GM19468 (cell line): Measurements from ENCODE around the gene PEAK1.
"Not testable (repeated sequence)": the region's sequence is repeated elsewhere in the genome, so short reads cannot be mapped to it uniquely, and the experiment has no call there.

Experiments used
- ATAC-seq: cut with Tn5 transposase; IDR thresholded peaks from one replicate; pipeline ENCODE4 v1.9.1; 2021; ENCODE audit warnings: mild to moderate bottlenecking, moderate library complexity, moderate number of reproducible peaks; ENCODE audit not compliant: unreplicated experiment; ENCODE audit errors: extremely low read depth

Gene PEAK1

DNA sequence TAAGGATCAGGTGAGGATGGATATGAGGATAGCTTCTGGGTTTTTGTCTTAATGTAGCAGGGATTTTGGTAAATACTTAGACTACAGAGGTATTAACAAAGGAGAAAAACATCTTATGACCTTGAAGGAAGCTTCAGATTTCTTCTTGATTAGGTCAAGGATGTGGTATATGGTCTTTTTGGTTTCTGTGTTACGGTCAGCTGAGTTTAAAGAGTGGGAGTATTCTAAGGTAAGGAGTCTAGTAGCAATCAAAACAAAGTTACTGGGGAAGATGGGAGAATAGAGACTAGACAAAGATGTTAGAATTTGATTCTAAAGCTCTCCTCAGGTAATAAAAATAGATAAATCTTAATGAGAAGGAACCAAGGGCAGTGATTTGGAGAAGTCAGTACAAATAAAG is 7.0 kb upstream of the PEAK1 start:
- no peak for ATAC-seq

DNA sequence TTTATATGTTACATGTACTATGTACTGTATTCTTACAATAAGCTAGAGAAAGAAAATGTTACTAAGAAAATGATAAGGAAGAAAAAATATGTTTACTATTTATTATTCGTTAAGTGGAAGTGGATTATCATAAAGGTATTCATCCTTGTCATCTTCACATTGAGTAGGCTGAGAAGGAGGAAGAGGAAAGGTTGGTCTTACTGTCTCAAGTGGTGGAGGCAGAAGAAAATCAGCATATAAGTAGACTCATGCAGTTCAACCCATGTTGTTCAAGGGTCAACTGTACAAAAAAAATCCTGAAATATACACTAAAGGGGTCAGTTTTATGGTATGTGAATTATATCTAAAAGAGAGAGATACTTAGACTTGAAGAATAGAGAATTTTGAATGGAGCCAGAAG is 6.5 kb upstream of the PEAK1 start:
- ATAC-seq: no peak

DNA sequence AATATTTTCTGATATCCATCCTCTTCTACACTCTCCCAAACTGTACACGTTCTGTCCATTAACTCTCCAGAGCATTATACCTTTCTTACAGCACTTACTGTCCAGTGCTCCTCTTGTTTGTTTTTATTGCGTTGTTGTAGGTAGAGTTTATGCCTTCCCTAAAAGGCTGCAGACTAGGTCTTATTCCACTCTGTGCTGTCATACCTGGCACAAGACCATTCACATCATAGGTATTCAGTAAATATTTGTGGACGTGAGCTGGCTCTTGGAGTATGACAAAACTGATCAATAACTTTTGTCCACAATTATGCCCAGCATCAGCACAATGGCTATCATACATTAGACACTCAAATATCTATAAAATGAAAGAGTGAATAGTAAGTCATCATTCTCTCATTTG is 5.2 kb upstream of the PEAK1 start:
- ATAC-seq: no peak

DNA sequence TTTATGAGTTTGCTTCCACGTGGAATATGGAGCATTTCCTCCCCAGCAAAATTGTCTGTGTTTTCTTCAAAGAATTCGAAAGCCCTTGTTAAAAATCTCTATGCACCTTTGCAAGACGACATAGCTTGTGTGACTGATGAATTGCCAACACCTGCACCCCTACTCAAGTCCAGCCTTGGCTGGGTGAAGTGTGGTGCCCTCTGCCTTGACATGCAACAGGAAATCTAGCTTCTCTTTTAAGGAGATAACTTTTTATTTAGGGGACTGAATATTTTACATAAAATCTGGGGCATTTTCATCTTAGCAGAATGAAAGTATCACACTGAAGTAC is 1.4 kb upstream of the PEAK1 start:
- no peak for ATAC-seq

DNA sequence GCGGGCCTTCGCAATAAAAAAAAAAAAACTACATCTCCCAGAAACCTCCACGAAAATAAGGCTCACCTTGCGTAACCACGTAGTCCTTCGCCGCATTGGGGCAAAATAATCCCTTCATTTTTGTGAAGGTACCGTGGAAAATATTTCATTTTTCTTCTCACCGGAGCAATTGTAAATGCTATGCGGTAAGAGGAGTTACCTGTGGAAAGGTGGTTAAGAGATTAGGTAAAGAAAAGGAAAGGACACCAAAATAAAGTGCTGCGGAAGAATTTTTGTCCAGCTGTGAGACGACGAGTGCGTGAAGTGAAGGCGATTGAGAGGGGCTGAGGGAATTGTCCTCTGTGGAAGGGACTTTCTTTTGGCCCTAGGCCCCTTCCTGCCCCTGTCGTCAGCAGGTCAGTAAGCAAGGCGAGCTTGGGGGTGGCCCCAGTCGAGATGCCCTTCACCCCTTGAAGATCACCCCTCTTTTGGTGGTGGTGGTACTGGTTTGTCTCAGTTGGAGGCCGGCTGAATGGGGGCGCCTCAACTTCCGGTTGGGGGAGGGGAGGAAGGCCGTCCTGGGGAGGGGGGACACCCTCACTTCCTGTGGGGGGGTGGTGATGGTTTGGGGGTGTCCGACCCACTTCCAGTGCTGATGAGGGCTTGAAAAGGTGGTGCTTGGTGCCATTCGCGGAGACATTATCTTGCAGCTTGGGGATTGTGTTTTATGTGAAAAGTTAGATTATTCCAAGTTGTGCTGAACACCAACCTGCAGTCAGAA is 886 bp upstream of the PEAK1 start, which contains the start of gene HMG20A:
HMG20A (plus strand) TSS at position 279 of the 760 bp plus-strand sequence. CDS start 37,520 bp downstream, outside the sequence.
- ATAC-seq: peak; percentile 1

DNA sequence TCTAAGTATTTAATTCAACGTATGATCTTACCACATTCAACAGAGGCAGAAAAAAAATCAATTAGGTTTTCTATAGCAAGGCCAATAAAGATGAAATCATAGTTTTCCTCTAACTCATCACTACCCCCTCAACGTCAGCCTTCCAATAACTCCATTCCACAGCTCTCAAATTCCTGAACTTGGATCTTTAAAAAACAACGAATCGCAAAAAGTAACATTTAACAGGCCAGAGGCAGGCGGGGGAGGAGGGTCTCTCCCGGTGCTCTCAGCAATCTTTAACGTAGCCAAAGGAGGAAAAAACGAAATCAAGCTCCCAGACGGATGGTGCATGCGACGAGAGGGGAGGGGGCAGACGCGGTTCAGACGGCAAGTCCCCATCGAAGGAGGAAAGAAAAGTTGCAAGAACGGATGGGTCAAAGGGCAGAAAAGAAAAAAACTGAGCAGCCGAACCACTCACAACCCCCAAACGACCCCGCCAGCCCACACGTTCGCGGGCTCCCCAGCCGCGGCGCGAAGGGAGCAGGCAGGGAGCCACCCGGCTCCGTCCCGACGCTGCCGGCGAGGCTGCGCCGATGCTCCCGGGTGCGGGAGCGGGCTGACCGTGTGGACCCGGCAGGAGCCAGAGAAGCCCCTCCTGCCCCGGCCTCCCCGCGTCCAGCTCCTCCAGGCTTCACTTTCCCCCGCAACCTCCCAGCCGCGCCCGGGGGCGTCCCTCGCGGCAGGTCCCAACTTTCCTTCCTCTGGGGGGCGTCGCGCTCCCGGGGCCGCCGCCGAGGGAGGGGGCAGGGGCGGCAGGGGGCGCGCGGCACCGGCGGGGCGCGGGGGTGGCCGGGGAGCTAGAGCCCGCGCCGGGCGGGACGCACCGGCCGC is 703 bp downstream of the PEAK1 start:
- ATAC-seq: no peak

DNA sequence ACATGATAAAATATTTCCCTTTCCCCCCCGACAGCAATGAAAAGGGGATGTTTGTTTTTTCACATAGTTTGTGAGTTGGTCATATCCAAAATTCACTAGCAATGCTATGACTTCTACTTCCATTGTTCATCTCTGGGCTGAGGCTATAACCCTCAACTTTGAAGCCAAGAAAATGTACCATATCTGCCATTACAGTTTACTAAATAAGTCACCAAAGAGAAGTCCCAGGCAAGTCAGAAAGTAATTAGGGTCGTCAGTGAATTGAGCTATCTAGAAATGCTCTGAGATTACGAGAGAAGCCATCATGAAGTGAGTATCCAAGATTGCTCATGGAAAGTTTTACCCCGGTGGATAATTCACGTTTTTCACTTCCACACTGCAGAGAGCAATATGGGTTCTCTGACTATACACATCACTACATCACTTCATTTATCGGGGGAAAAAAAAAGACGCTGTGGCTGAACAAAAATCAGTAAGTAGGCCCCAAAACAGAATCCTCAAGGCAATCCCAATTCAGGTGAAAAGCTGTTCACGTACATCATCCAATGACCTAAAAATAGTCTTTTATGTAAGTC is 1.4 kb downstream of the PEAK1 start:
- no peak for ATAC-seq

DNA sequence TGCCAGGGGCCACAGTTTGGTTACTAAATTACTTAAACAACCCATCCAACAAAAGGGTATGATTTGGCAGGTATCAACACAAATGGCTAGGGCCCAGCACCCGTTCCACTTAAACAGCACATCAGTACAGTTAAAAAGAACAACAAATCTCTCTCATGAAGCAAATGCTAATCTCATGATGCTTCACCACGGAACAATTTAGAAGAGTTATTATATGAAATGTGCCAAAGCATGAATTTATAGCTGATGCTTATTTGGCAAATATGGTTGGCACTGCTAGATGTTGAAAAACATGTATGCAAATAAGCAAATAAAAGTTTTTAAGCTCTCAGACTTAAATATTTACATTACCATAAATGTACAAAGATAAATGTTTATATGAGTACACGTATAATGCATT is 2.3 kb downstream of the PEAK1 start:
- no peak for ATAC-seq

DNA sequence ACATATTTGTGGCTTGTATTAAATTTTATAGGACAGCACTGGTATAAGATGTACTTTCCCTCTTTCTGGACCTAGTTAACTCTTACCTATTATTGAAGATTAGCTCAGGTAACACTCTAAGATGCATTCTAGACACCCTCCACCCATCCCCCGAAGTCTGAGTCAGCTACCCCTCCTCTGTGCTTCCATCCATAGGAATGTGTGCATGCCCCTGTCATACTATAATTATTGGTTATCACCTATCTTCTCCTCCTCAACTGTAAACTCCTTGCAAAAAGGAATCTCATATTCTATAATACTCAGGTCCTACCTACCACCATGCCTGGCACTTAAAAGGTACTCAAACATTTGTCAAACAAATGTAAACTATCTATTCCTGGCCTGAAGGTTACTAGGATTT is 3.0 kb downstream of the PEAK1 start:
- no peak for ATAC-seq

DNA sequence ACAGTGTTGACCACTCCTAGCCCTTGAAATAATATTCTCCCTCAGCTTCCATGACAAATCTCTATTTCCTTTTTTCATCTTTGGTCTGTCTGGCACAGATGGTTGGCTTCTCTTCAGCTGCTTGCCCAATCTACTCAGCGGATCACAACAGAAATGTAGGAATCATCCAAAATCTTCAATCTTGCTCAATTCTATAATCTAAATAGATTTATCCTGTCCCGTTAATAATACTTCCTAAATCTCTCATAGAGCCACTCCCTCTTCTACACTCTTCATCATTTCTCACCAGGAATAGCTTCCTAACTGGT is 3.8 kb downstream of the PEAK1 start:
- ATAC-seq: no peak

DNA sequence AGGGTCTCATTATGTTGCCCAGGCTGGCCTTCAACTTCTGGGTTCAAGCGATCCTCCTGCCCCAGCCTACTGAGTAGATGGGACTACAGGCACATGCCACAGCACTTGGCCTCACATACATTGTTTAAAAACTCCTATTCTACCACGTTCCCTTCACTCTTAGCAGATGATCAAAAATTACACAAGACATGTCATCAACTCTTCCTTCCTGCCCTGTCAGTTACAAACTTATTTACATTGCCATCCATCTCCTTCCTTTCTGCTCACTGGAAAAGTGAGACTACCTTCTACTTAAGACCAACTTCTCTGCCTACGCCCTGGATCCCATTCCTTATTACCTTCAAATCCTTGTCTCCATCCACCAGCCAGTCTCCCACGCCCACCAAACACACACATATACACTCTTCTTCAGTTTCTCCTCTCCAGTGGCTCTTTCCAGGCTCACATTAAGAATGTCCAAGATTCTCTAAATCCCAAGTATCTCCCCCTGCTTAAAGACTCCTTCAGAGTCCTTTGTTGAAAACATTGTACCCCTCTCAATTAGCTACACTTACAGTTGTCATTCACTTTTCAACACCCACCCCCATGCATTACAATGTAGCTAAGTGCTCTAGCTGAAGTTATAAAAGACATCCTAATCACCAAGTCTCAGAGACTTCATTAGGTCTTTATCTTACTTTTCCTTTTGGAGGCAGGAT is 4.3 kb downstream of the PEAK1 start:
- no peak for ATAC-seq

DNA sequence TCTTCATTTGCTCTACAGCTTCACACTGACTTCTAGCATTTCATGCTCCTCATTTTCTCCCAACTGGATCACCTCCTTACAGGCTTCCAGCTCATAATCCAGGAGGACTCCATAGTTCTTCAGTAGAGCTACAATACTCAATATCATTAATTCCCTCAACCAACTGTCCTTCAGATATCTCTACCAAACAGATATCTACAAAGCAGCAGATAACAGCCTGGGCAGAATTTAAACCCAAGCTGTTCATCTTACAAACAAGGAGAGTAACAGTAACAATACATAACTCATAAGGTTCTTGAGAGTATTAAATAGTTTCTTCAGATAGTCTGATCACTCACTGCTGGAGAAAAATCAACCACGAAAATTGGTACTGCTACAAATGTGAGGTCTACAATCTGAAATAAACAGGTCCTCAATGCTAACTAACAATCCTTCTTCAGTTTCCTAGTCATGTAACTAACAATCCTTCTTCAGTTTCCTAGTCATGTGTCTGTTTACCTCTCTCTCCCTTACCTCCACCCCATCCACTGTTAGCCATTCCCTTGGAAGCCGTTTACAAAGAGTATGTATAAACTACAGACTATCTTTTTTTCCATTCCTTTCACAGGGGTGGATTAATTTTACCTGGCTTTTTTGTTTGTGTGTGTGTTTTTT is 5.0 kb downstream of the PEAK1 start:
- ATAC-seq: no peak

DNA sequence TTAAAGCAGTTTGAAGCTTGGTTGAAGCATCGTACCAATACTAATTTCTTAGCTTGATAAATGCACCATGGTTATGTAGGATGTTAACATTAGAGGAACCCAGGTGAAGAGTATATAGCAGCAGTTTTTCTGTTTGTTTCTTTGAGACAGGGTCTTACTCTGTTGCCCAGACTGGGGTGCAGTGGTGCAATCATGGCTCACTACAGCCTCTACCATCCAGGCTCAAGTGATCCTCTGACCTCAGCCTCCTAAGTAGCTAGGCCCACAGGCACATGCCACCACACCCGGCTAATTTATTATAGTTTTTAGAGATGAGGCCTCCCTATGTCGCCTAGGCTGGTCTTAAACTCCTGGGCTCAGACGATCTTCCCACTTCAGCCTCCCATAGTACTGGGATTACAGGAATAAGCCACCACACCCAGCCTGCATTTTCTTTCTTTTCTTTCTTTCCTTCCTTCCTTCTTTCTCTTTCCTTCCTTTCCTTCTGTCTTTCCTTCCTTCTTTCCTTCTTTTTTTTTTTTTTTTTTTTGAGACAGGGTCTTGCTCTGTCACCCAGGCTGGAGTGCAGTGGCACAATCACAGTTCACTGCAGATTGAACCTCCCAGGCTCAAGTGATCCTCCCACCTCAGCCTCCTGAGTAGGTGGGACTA is 6.1 kb downstream of the PEAK1 start:
- ATAC-seq: no peak

DNA sequence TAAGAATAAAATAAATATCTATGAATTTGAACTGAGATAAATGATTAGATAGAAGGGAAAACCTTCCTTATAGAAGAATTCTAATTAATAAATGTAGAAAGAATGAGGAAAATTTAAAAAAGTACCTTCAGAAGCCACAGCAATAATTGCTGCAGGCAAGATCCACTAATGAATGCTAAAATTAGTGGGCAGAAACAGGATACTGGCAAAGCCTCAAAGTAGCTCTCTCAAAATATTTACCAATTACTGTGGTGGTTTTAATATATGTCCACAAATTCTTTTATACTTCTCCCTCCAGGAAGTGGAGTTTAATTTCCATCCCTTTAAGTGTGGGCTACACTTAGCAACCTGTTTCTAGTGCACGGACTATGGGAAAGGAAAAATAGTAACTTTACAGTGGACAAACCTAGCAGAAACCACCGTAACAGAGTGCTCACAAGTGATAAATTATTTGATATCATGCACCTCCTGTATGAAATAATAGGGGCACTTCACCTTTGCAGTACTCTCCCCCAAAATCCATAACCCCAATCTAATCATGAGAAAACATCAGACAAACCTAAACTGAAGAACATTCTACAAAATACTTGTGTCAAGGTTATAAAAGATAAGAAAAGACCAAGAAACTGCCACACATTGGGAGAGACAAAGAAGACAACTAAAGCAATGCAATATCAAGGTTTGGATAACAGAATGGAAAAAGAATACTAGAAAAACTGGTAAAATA is 6.8 kb downstream of the PEAK1 start:
- ATAC-seq: no peak

DNA sequence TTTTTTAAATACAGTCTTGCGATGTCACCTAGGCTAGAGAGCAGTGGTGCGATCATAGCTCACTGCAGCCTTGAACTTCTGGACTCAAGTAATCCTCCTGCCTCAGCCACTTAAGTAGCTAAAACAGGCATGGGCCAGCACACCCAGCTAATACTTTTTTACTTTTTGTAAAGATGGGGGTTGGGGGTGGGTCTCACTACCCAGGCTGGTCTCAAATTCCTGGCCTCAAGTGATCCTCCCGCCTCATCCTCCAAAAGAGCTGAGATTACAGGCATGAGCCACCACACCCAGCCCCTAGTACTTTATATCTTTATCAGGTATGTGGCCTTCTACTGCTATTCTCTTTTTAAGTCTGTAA is 8.3 kb downstream of the PEAK1 start:
- no peak for ATAC-seq

DNA sequence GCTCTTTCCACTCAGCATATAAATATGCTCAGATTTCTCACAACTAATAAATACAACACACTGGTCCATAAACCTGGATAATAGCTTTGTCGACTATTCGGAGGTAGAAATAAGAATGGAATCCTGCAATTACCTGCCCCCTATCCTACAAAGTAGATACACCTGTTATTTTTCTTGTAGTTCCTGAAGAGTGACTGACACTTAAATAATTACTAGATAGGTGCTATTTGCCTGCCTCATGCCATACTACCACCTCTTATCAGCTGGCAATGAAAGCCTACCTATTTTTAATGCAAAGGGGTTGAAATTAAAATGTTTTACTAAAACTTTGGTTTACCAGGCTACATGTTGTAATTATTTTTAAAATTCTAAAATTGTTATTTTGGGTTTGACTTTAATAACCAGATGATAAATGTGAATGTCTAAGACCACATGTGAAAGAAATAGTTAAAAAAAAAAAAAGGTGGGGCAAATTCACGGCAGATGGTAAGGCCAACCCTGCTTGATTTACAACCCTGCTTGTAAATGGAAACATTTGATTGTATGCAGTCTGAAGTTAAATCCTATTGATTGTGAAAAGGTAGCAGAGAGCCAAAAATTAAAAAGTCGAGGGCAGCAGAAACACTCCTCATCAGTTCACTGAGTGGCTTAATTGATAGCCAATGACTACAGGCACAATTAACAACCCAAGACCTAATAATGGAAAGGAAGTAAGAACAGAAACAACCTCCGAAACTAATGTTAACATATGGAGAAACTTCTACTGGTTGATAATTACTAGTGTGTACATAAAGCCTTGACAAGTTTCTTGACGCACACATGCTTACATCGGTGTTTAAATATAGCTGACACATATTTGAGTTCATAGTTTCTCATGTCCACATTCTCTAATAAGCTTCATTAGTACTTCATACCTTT is 8.9 kb downstream of the PEAK1 start:
- ATAC-seq: peak; percentile 56

DNA sequence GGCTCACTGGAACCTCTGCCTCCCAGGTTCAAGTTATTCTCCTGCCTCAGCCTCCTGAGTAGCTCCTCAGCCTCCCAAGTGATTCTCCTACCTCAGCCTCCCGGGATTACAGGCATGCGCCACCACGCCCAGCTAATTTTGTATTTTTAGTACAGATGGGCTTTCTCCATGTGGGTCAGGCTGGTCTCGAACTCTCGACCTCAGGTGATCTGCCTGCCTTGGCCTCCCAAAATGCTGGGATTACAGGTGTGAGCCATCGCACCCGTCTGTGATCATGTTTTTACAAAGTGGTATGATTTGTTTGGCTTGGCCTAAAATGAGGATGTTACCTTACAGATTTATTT is 9.8 kb downstream of the PEAK1 start:
- ATAC-seq: not testable (repeated sequence)
